ENCODE results near the gene LRP6.

DNA sequence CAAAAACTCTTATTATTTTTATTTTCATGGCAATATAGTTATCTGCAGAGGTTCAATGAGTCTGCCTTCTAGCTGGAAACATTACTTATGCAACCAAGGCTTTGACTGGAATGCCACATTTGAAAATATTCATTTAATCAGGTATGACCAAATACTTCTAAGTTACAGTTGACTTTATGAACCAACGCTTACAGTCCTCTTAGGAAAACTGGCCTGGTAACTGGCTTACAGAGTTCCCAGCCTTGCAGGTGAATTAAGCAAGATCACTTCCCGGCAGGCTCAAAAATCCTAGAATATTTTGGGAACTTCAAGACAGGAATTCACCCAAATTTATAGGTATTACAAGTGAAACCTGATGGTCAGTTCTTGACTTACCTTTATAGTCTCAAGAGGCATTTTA, 12.3 kb downstream of the LRP6 start:
- TF ChIP-seq, protein P1, sequence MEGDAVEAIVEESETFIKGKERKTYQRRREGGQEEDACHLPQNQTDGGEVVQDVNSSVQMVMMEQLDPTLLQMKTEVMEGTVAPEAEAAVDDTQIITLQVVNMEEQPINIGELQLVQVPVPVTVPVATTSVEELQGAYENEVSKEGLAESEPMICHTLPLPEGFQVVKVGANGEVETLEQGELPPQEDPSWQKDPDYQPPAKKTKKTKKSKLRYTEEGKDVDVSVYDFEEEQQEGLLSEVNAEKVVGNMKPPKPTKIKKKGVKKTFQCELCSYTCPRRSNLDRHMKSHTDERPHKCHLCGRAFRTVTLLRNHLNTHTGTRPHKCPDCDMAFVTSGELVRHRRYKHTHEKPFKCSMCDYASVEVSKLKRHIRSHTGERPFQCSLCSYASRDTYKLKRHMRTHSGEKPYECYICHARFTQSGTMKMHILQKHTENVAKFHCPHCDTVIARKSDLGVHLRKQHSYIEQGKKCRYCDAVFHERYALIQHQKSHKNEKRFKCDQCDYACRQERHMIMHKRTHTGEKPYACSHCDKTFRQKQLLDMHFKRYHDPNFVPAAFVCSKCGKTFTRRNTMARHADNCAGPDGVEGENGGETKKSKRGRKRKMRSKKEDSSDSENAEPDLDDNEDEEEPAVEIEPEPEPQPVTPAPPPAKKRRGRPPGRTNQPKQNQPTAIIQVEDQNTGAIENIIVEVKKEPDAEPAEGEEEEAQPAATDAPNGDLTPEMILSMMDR (IDR thresholded peaks at IDR 0.05; ENCODE audit: low read depth, low read length, poor library complexity, severe bottlenecking) = no peak
- TF ChIP-seq EZH2phosphoT487 (IDR thresholded peaks at IDR 0.05; ENCODE audit: borderline replicate concordance, low read length) = no peak
